NCI-H2196 treated with DMSO at 0.1 percent for 48 hours (cell line): ENCODE measurements around the gene ATP7B.

Source experiments
- DNase-seq: peaks from one replicate; lab custom pipeline; 2025; ENCODE audit not compliant: unreplicated experiment; lab: John Stamatoyannopoulos, UW

Gene ATP7B

DNA sequence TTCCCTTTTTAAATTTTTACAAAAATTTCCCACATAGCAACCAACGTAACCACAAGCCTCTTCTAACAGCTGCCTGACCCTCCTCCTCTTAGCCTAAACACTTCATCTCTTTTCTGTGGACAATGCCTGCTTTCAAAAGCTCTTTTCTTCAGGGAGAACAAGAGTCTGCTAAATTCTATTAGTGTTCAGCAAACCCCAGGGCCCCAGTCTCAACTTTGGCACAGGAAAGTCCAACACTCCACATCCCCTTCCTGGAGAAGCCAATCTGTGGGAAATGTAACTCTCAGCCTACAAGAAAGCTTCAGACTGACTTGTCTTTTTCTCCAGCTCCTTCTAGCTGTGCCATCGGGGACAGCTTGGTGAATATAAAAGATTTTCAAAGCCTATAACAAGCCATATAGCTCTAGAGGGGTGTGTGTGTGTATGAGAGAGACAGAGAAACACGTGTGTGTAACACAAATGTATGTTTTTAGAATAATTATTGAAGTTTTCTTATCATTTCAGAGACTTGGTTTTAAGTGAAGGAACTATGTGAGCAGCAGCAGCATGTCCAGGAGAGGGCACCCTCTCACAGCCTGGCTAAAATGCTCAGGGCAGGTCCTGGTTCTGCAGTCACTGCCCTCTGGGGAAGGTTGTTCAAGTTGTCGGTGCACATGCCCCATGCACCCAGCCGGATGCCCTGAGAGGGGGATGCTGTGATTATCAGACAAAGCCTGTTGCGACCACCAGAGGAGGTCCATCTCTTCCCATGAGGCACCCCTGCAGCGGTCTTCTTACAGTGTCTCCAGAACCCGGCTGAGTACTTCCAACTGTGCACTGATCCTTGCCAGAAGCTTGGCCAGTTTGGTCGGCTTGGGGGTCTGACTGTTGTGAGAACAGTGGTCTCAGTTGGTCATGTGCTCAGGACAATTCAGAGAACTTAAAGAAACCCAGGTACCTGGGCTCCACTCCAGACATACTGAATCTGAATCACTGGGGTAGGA is 115.1 kb downstream of the ATP7B start:
- DNase-seq, result no peak

DNA sequence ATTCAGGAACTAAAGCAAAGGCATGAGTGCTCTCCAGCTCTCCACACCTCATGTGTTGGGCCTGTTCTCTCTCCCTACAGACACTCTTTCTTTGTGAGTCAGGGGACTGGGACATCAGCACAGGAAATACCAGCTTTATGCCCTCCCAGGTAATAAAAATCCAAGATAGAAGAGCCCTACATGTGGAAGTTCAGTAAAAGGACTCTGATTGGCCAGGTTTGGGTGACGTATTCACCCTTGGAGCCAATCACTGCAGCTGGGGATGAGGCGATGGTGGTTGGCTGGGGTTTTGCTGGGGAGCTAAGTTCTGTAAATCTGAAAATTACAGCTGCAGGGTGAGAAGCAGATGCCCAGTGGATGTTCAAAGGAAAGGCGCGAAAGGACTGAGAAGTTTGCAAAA is 117.0 kb downstream of the ATP7B start:
- DNase-seq, result no peak

DNA sequence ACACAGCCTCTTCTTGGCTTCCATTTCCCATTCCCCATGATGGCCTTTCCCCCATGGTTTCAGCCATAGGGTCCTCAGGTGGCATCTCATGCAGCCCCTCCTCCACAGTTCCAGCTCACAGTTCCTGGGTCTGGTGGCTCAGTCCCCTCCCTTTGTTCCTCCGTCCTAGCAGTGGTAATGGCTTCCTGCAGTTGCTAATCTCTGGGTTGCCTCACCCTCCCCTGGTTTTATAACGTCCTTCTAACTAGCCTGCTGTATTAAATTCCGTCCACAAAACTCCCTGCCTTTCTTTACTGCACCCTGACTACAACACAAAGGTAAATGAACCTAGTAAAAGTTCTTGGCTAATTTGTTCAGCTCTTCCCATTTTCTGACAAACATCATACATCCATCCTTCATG is 118.6 kb downstream of the ATP7B start:
- DNase-seq, result no peak

DNA sequence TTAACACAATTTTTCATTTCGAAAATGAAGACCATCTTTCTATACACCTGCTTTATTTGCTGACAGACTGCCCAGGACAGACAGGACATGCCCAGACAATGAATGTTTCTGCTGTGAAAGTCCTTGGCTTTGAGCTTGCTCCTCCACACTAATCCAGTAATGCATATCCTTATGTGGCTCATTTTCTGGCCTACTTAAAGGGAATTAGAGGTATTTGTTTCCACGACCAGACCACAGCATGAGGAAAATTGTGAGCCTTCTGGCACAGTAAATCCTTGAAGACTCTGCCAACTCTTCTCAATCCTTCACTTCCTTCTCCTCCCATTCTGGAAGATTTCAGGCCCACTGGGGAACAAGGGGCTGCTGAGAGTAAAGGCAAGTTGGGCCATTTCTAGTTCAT is 123.8 kb downstream of the ATP7B start:
- no peak for DNase-seq

DNA sequence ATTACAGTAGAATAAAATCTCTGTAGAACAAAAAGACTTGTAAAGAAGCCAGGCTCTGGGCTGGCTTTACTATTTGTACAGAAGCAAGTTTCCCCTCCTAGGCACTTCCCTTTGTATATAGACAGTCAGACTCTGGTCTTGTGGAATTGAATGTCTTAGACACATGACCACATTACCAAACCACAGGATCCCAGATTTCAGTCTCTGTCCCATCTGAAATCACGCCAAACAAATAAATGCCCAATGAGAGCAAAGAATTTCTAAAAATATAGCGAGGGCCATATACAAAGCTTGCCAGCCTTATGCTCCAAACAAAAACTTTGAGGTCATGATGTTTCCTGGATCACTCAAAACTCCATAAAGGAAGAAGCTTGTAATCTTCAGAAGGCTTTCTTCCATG is 125.6 kb downstream of the ATP7B start:
- no peak for DNase-seq

DNA sequence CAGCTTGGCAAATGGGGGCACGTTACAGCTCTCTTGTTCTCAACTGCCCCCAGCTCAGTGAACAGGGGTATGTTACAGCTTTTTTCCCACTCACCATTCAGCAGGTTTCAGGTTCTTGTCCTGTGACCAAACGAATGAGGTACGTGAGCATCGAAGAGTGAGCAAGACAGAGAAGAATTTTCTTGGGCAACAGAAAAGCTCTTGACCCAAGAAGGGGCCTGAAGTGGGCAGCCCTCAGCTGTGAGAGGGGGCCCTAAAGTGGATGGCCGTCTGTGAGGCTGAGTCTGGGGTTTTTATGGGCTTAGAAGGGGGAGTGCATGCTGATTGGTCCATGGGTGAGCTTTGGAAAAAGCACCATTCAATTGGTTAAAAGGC is 128.0 kb downstream of the ATP7B start:
- DNase-seq, result no peak
